Measurements from ENCODE around the gene ARF5.

Gene ARF5

DNA sequence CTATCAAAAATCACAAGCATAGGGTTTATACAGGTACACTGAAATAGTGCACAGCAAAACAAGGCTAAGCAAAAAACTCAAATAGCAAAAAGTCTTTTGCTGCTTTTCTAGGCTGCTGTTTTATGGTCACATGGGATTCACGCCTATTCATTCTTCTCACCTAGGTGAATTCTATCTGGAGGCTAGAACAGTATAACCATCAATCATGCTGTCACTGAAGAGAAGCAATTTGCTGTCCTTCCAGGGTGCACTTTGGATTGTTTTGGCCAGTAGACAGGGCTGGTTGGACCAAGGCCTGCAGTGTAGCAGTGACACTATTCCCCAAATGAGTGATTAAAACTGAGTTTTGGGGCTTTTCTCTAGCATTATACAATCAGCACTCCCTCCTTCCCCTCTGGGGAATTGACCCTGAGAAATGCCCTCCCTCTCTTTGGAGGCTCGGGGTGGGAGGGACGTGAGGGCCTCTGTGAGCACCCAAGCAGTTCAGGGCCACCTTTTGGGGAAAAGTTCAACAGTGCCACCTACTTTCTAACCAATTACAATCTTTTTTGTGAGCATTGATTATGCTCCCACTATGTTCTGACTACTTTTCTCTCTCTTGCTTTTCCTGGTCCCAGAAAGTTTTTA is 47.6 kb downstream of the ARF5 start:
- DNase-seq (ENCODE audit: low read depth), result no peak

GRCh38 chr7:127638197-127638596 is 50.0 kb downstream of the ARF5 start:
- no peak for DNase-seq (ENCODE audit: low read depth)

Data from stimulated activated CD8-positive, alpha-beta memory T cell treated with anti-CD3 and anti-CD28 coated beads, Interleukin-4, amount 100 ng/mL, for 24 hours (primary cell).